SK-N-SH (cell line): ENCODE results near the gene SLC17A5. TPM values are rescaled to one million over a fixed set of nuclear protein-coding genes. Genes with fewer than 3 reads are reported as not detected.

Experiments used
- CTCF ChIA-PET: fragments of 300-600, 350-600 bp; formaldehyde crosslinking; extraction: SDS; loops from one replicate; lab custom pipeline; 2021; lab: Yijun Ruan, JAX
- POLR2A ChIA-PET: fragments of 350-600 bp; sonication (Branson Sonifier 250); formaldehyde crosslinking; extraction: SDS; loops from one replicate; lab custom pipeline; 2020; ENCODE audit warnings: antibody characterized with exemption, inconsistent platforms; lab: Yijun Ruan, JAX
- DNase-seq: peaks from one replicate; pipeline ENCODE4 v3.0.0; 2012
- H2AFZ ChIP-seq: fragments of 200-600 bp; sonication (generic); 2 replicates; pipeline ENCODE4 v1.8.1; 2016; ENCODE audit warnings: antibody characterized with exemption, mild to moderate bottlenecking, low read depth
- H3F3A ChIP-seq: fragments of 200-600 bp; sonication (generic); replicated peaks from 2 replicates; pipeline ENCODE3; 2016; ENCODE audit warnings: antibody characterized with exemption, mild to moderate bottlenecking; ENCODE audit not compliant: insufficient read depth
- H3K27ac ChIP-seq, 2 experiments: fragments of 200-500 bp in 1 of 2; fragments of 200-600 bp in 1 of 2; sonication (Bioruptor generic) in 1 of 2; sonication (generic), shearing (Covaris generic) in 1 of 2; 2 replicates each; pipeline versions ENCODE4 v1.5.1 to v1.6.1; 2014 to 2016; ENCODE audit warnings: low read depth in 2 of 2, inconsistent platforms in 1 of 2, low read length in 1 of 2, mild to moderate bottlenecking in 1 of 2, mixed read lengths in 1 of 2
- H3K27me3 ChIP-seq: fragments of 200-600 bp; sonication (generic), shearing (Covaris generic); 2 replicates; pipeline ENCODE4 v1.6.1; 2016; ENCODE audit warnings: mixed run types; ENCODE audit not compliant: insufficient read depth
- H3K36me3 ChIP-seq, 2 experiments: fragments of 200-500 bp in 1 of 2; fragments of 200-600 bp in 1 of 2; sonication (Bioruptor generic) in 1 of 2; sonication (generic) in 1 of 2; replicated peaks in 1 of 2; 2 replicates each; pipeline versions ENCODE3 to v1.5.1; 2014 to 2016; ENCODE audit warnings: low read length in 1 of 2, mild to moderate bottlenecking in 1 of 2; ENCODE audit not compliant: insufficient read depth in 2 of 2, control insufficient read depth in 1 of 2
- H3K4me1 ChIP-seq, 2 experiments: fragments of 200-500 bp in 1 of 2; fragments of 200-600 bp in 1 of 2; sonication (Bioruptor generic) in 1 of 2; sonication (generic), shearing (Covaris generic) in 1 of 2; 2 replicates each; pipeline versions ENCODE4 v1.5.1 to v1.6.1; 2014 to 2016; ENCODE audit warnings: low read depth in 1 of 2, low read length in 1 of 2, mixed run types in 1 of 2; ENCODE audit not compliant: insufficient read depth in 2 of 2, control insufficient read depth in 1 of 2
- H3K4me2 ChIP-seq: fragments of 200-600 bp; sonication (generic), shearing (Covaris generic); 2 replicates; pipeline ENCODE4 v1.6.1; 2017; ENCODE audit warnings: mixed run types
- H3K4me3 ChIP-seq, 2 experiments: fragments of 200-500 bp in 1 of 2; fragments of 200-600 bp in 1 of 2; sonication (Bioruptor generic) in 1 of 2; sonication (generic), shearing (Covaris generic) in 1 of 2; 2 replicates each; pipeline versions ENCODE4 v1.5.1 to v1.8.1; 2014 to 2016; ENCODE audit warnings: low read depth in 2 of 2, inconsistent platforms in 1 of 2, low read length in 1 of 2, mild to moderate bottlenecking in 1 of 2, mixed read lengths in 1 of 2, moderate library complexity in 1 of 2
- H3K79me2 ChIP-seq: fragments of 200-600 bp; sonication (generic); 2 replicates; pipeline ENCODE4 v1.8.1; 2017; ENCODE audit warnings: mild to moderate bottlenecking; ENCODE audit not compliant: insufficient read depth
- H3K9ac ChIP-seq: fragments of 200-600 bp; sonication (generic); 2 replicates; pipeline ENCODE4 v1.6.1; 2017; ENCODE audit warnings: mixed run types
- H3K9me2 ChIP-seq: fragments of 200-600 bp; sonication (generic); 2 replicates; pipeline ENCODE4 v1.6.1; 2017; ENCODE audit warnings: mixed run types
- H3K9me3 ChIP-seq: fragments of 200-600 bp; sonication (generic); 2 replicates; pipeline ENCODE4 v1.6.1; 2017; ENCODE audit warnings: mixed run types, mild to moderate bottlenecking, moderate library complexity
- H4K20me1 ChIP-seq: fragments of 200-600 bp; sonication (generic); 2 replicates; pipeline ENCODE4 v1.6.1; 2017; ENCODE audit warnings: mild to moderate bottlenecking, mixed run types; ENCODE audit not compliant: insufficient read depth
- CHD2 ChIP-seq: fragments of 150-350 bp; IDR thresholded peaks from 2 replicates; pipeline ENCODE4 v1.6.1; 2018; ENCODE audit warnings: low read length; ENCODE audit not compliant: partially characterized antibody
- EP300 ChIP-seq, 2 experiments: IDR thresholded peaks; 2 replicates each; pipeline versions ENCODE4 v1.4.0 to v1.6.1; 2012; ENCODE audit warnings: borderline replicate concordance in 1 of 2, low read depth in 1 of 2, low read length in 1 of 2
- EZH2phosphoT487 ChIP-seq: fragments of 200-600 bp; sonication (generic); IDR thresholded peaks from 2 replicates; pipeline ENCODE4 v1.6.1; 2017; ENCODE audit warnings: low read depth, mixed run types, mild to moderate bottlenecking, antibody characterized with exemption, moderate library complexity, borderline replicate concordance
- FOSL2 ChIP-seq: IDR thresholded peaks from 2 replicates; pipeline ENCODE4 v1.4.0; 2012; ENCODE audit warnings: low read depth, mild to moderate bottlenecking, moderate library complexity, borderline replicate concordance
- FOXM1 ChIP-seq: IDR thresholded peaks from 2 replicates; pipeline ENCODE4 v1.4.0; 2012; ENCODE audit warnings: low read depth, mild to moderate bottlenecking
- GABPA ChIP-seq: IDR thresholded peaks from 2 replicates; pipeline ENCODE4 v1.4.0; 2012; ENCODE audit warnings: low read depth, mild to moderate bottlenecking
- GATA2 ChIP-seq: sonication (generic); formaldehyde crosslinking; IDR thresholded peaks from 2 replicates; pipeline ENCODE4 v1.5.0; 2020; ENCODE audit warnings: mild to moderate bottlenecking, missing genetic modification reagents
- JUND ChIP-seq: IDR thresholded peaks from 2 replicates; pipeline ENCODE4 v1.4.0; 2012
- MAX ChIP-seq: IDR thresholded peaks from 2 replicates; pipeline ENCODE4 v1.4.0; 2012; ENCODE audit warnings: low read depth
- MXI1 ChIP-seq: IDR thresholded peaks from 2 replicates; pipeline ENCODE4 v1.6.1; 2012; ENCODE audit warnings: mild to moderate bottlenecking, low read depth, low read length, improper control_type of control experiment
- NRF1 ChIP-seq: IDR thresholded peaks from 2 replicates; pipeline ENCODE4 v1.6.1; 2012; ENCODE audit warnings: low read depth, mild to moderate bottlenecking, low read length
- POLR2AphosphoS5 ChIP-seq: IDR thresholded peaks from 2 replicates; pipeline ENCODE4 v1.6.1; 2012; ENCODE audit warnings: low read depth, low read length
- RCOR1 ChIP-seq: fragments of 150-350 bp; IDR thresholded peaks from 2 replicates; pipeline ENCODE4 v1.6.1; 2017; ENCODE audit warnings: antibody characterized with exemption, low read length
- RFX5 ChIP-seq: IDR thresholded peaks from 2 replicates; pipeline ENCODE4 v1.6.1; 2012; ENCODE audit warnings: mild to moderate bottlenecking, improper control_type of control experiment, low read length
- RXRA ChIP-seq: IDR thresholded peaks from 2 replicates; pipeline ENCODE4 v1.4.0; 2012; ENCODE audit warnings: low read depth, mild to moderate bottlenecking, borderline replicate concordance
- SIN3A ChIP-seq: IDR thresholded peaks from 2 replicates; pipeline ENCODE4 v1.6.1; 2012; ENCODE audit warnings: low read depth, mild to moderate bottlenecking, low read length, moderate library complexity, borderline replicate concordance
- SMC3 ChIP-seq: IDR thresholded peaks from 2 replicates; pipeline ENCODE4 v1.6.1; 2012; ENCODE audit warnings: low read depth, low read length, improper control_type of control experiment
- TCF12 ChIP-seq: IDR thresholded peaks from 2 replicates; pipeline ENCODE4 v1.4.0; 2012
- TEAD4 ChIP-seq: IDR thresholded peaks from 2 replicates; pipeline ENCODE4 v1.4.0; 2012; ENCODE audit warnings: mild to moderate bottlenecking, borderline replicate concordance; ENCODE audit not compliant: insufficient read depth
- YY1 ChIP-seq: IDR thresholded peaks from 2 replicates; pipeline ENCODE4 v1.4.0; 2012; ENCODE audit warnings: low read depth, mild to moderate bottlenecking
- ZBTB33 ChIP-seq: IDR thresholded peaks from 2 replicates; pipeline ENCODE4 v1.4.0; 2012; ENCODE audit warnings: low read depth, borderline replicate concordance
- WGBS: methylation state at CpG from one replicate; pipeline ENCODE4 v1.1.6; 2017; ENCODE audit warnings: low lambda C conversion rate; 5-methylcytosine and 5-hydroxymethylcytosine counted together
- polyA plus RNA-seq, 3 experiments: library from polyadenylated mRNA; depleted of rRNA; stranded (reverse); fragments of >200 nt; gene quantifications; 2 replicates each; pipeline ENCODE4 v1.2.3, GENCODE V29; 2012

Gene SLC17A5
- polyA plus RNA-seq, 1 of the 3 experiments (the other 2 are of a cell fraction) = 9.2 TPM

- H2AFZ ChIP-seq = no peak overlapping the region
- no peaks in the 10 kb centered on the region for H3K36me3 ChIP-seq
- H3K27ac ChIP-seq = no peak overlapping the region
- H3K9me3 ChIP-seq = no peaks in the 10 kb centered on the region
- WGBS = 89% methylated on average over 3 of the region's 3 CpGs
- no peak for TF ChIP-seq CHD2
- no peak for TF ChIP-seq FOXM1
- no peak for TF ChIP-seq EP300 (IDR thresholded peaks at IDR 0.05; ENCODE audit: borderline replicate concordance in 1 of 2, low read depth in 1 of 2, low read length in 1 of 2)
- TF ChIP-seq TEAD4 = no peak
- no peak for TF ChIP-seq FOSL2
- no peak for TF ChIP-seq ZBTB33
- no peak for TF ChIP-seq TCF12
- no peak for TF ChIP-seq RFX5
- TF ChIP-seq NRF1 = no peak
- no peak for TF ChIP-seq RXRA
- no peak for TF ChIP-seq RCOR1
- no peak for TF ChIP-seq EZH2phosphoT487
- TF ChIP-seq MAX = no peak
- TF ChIP-seq GATA2 (CRISPR knock-in tag) = no peak
- TF ChIP-seq GABPA = no peak
- no peaks in the 10 kb centered on the region for H3K79me2 ChIP-seq
- peaks cover 0 to 3% of the 10 kb centered on the region in 2 experiments; a peak in 2 of 4 replicates for H3K4me1 ChIP-seq
- CTCF ChIA-PET = no interaction called here
- H3K4me2 ChIP-seq = no peak overlapping the region
- H3K4me3 ChIP-seq = no peak overlapping the region
- H3K9ac ChIP-seq = no peak overlapping the region
- POLR2A ChIA-PET = no interaction called here
- peaks cover 5% of the 10 kb centered on the region for H3F3A ChIP-seq
- H3K9me2 ChIP-seq = no peaks in the 10 kb centered on the region
- DNase-seq = no peak
- H4K20me1 ChIP-seq = no peaks in the 10 kb centered on the region
- H3K27me3 ChIP-seq = no peaks in the 10 kb centered on the region
Observed at GRCh38 chr6:73657201-73657600, 3.4 kb upstream of the SLC17A5 start.

GRCh38 chr6:73656531-73657145 is 2.8 kb upstream of the SLC17A5 start:
- no peaks in the 10 kb centered on the region for H3K9me2 ChIP-seq
- no peaks in the 10 kb centered on the region for H3K9me3 ChIP-seq
- H3K27me3 ChIP-seq = no peaks in the 10 kb centered on the region
- no peak overlapping the region for H3K9ac ChIP-seq
- CTCF ChIA-PET = no interaction called here
- TF ChIP-seq EZH2phosphoT487 = no peak
- no peak for TF ChIP-seq JUND
- no peak for TF ChIP-seq SMC3
- no peak for TF ChIP-seq MXI1
- no peak for TF ChIP-seq EP300 (IDR thresholded peaks at IDR 0.05; ENCODE audit: borderline replicate concordance in 1 of 2, low read depth in 1 of 2, low read length in 1 of 2)
- TF ChIP-seq POLR2AphosphoS5 = no peak
- no peak for TF ChIP-seq RXRA
- no peak for TF ChIP-seq SIN3A
- TF ChIP-seq YY1 = no peak
- TF ChIP-seq GATA2 (CRISPR knock-in tag) = no peak
- TF ChIP-seq ZBTB33 = no peak
- TF ChIP-seq, all 33 proteins: peak for 0
- Histone ChIP-seq H3K79me2 (no peaks in the 10 kb centered on the region), H3K4me1 (peaks cover 0 to 3% of the 10 kb centered on the region in 2 experiments; a peak in 2 of 4 replicates), H3K36me3 (no peaks in the 10 kb centered on the region), H2AFZ (no peak overlapping the region), H3F3A (peaks cover 5% of the 10 kb centered on the region), H3K4me2 (no peak overlapping the region), H4K20me1 (no peaks in the 10 kb centered on the region), H3K4me3 (no peak overlapping the region), H3K27ac (no peak overlapping the region)
- no peak for DNase-seq
- WGBS = 91% methylated on average over 2 of the region's 2 CpGs
- POLR2A ChIA-PET = no interaction called here
